HepG2 (cell line): ENCODE data around the gene GAL3ST3. TPM values are rescaled to one million over a fixed set of nuclear protein-coding genes. Genes with fewer than 3 reads are reported as not detected.

Source experiments
- AGO2 ChIP-seq: fragments of 200-400 bp; formaldehyde crosslinking; optimal IDR thresholded peaks from 2 replicates; pipeline ENCODE3; 2017; ENCODE audit warnings: mild to moderate bottlenecking, low read depth, low read length, moderate library complexity
- KDM2A ChIP-seq: sonication (generic); formaldehyde crosslinking; IDR thresholded peaks from 2 replicates; pipeline ENCODE4 v1.4.0; 2020; ENCODE audit warnings: low read depth, missing genetic modification reagents, borderline replicate concordance
- PHF21A ChIP-seq: sonication (generic); formaldehyde crosslinking; IDR thresholded peaks from 2 replicates; pipeline ENCODE4 v1.5.0; 2020; ENCODE audit warnings: mild to moderate bottlenecking, missing genetic modification reagents
- PRDM10 ChIP-seq: sonication (generic); formaldehyde crosslinking; IDR thresholded peaks from 2 replicates; pipeline ENCODE4 v1.4.0; 2020; ENCODE audit warnings: low read depth, missing genetic modification reagents
- REL ChIP-seq: sonication (generic); formaldehyde crosslinking; conservative IDR thresholded peaks from 2 replicates; pipeline ENCODE4 v1.8.0; 2022; ENCODE audit warnings: mild to moderate bottlenecking, missing genetic modification reagents, moderate library complexity
- SKI ChIP-seq: fragments of 450-650 bp; IDR thresholded peaks from one replicate; pipeline ENCODE4 v1.6.1; 2018; ENCODE audit warnings: mild to moderate bottlenecking; ENCODE audit not compliant: partially characterized antibody
- SMAD9 ChIP-seq: sonication (generic); formaldehyde crosslinking; IDR thresholded peaks from 2 replicates; pipeline ENCODE4 v1.5.1; 2020; ENCODE audit warnings: mild to moderate bottlenecking, missing genetic modification reagents
- STAT5B ChIP-seq: sonication (generic); formaldehyde crosslinking; IDR thresholded peaks from 2 replicates; pipeline ENCODE4 v1.4.0; 2020; ENCODE audit warnings: missing genetic modification reagents
- ZNF143 ChIP-seq: sonication (generic); formaldehyde crosslinking; IDR thresholded peaks from 2 replicates; pipeline ENCODE4 v1.4.0; 2020; ENCODE audit warnings: missing genetic modification reagents
- ZNF253 ChIP-seq: sonication (generic); formaldehyde crosslinking; IDR thresholded peaks from 2 replicates; pipeline ENCODE4 v1.8.0; 2022; ENCODE audit warnings: mild to moderate bottlenecking, missing genetic modification reagents, borderline replicate concordance
- ZNF441 ChIP-seq: sonication (generic); formaldehyde crosslinking; IDR thresholded peaks from 2 replicates; pipeline ENCODE4 v1.7.0; 2021; ENCODE audit warnings: missing genetic modification reagents, borderline replicate concordance
- ZNF749 ChIP-seq: sonication (generic); formaldehyde crosslinking; IDR thresholded peaks from 2 replicates; pipeline ENCODE4 v1.8.0; 2022; ENCODE audit warnings: mild to moderate bottlenecking, missing genetic modification reagents, moderate library complexity, borderline replicate concordance
- ZNF850 ChIP-seq: sonication (generic); formaldehyde crosslinking; conservative IDR thresholded peaks from 2 replicates; pipeline ENCODE4 v1.9.0; 2021; ENCODE audit warnings: mild to moderate bottlenecking, missing genetic modification reagents
- ZSCAN25 ChIP-seq: sonication (generic); formaldehyde crosslinking; IDR thresholded peaks from 2 replicates; pipeline ENCODE4 v1.8.0; 2022; ENCODE audit warnings: mild to moderate bottlenecking, missing genetic modification reagents
- polyA plus RNA-seq, 8 experiments: library from polyadenylated mRNA; depleted of rRNA in 3 of 8; stranded (reverse) in 7 of 8; unstranded in 1 of 8; fragments of >200 nt; fragmentation: Illumina TruSeq in 4 of 8; extraction: Trizol in 4 of 8; gene quantifications; 2 replicates each; pipeline versions ENCODE4 v1.2.1 to v1.2.3, GENCODE V29; 2011 to 2016; ENCODE audit warnings: low read depth in 4 of 8, missing spikeins in 1 of 8, mixed read lengths in 1 of 8; ENCODE audit not compliant: insufficient read depth in 1 of 8
- total RNA-seq, 5 experiments: library from RNA; depleted of rRNA; stranded (reverse); fragments of >200 nt; fragmentation: Illumina TruSeq; extraction: Trizol; gene quantifications; 2 replicates each; pipeline ENCODE4 v1.2.3, GENCODE V29; 2016; ENCODE audit warnings: low read depth in 1 of 5
- TF ChIP-seq, protein P1 (sequence below): sonication (generic); formaldehyde crosslinking; IDR thresholded peaks from 2 replicates; pipeline ENCODE4 v1.4.0; 2020; ENCODE audit warnings: mild to moderate bottlenecking, missing genetic modification reagents
- TF ChIP-seq, protein P2 (sequence below), 2 experiments: sonication (generic) in 1 of 2; formaldehyde crosslinking in 1 of 2; IDR thresholded peaks; 2 replicates each; pipeline versions ENCODE4 v1.4.0 to v1.6.1; 2018 to 2020; ENCODE audit warnings: missing genetic modification reagents in 2 of 2, borderline replicate concordance in 1 of 2, low read depth in 1 of 2, mild to moderate bottlenecking in 1 of 2, missing biosample characterization in 1 of 2

GAL3ST3 gene
- total and polyA plus RNA-seq, 2 of the 13 experiments (the other 11 are each of a cell fraction or from before 2014, with no cell fraction given), result not detected

DNA sequence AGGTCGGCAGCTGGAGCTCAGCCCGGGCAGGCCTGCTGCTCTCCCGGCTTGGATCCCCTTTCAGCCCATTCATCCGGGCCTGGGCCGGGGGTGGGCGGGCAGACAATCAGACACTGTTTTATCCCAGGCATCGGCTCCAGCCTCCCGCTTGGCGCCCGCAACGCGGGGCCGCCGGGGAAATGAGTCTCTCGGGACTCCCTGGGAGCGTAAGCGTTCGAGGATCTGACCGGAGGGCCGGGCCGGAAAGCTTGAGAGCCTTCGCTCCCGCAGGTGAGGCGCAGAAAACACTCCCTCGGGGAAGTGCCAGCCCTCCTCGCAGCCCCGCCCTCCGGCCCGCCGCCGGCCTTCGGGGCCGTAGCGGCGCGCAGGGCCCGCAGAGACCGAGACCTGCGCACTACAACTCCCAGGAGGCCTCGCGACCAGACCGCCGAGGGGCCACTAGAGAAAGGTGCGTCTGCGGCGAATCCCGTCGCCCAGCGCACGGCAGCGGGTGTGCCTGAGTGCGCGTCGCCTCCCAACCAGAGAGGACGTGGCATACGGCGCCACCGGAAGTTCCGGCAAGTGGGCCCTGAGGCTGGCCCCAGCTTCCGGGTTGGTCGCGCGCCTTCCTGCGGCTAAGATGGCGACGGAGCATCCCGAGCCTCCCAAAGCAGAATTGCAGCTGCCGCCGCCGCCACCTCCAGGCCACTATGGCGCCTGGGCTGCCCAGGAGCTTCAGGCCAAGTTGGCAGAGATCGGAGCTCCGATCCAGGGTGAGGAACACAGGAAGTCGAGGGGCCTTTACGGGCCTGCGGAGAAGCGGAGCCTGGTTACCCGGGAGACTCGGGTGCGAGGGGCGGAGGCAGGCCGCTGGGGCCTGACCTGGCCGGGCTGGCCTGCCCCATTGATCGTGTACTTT, 3.1 kb upstream of the GAL3ST3 start, which contains the start of gene SF3B2 (continued):
- TF ChIP-seq PRDM10 (peak; percentile 64; the same call in 1 of the 2 replicates), KDM2A (CRISPR knock-in tag) (peak; percentile 80), SMAD9 (CRISPR knock-in tag) (0 out of 2 replicates have a peak, but pooled peaks have one; percentile 51), SKI (peak; percentile 51), AGO2 (peak; percentile 78), ZNF143 (CRISPR knock-in tag) (peak; percentile 97), STAT5B (CRISPR knock-in tag) (no peak), ZNF253 (no peak), REL (peak; percentile 30; the same call in 1 of the 2 replicates), ZSCAN25 (CRISPR knock-in tag) (peak; percentile 78; the same call in 1 of the 2 replicates), ZNF749 (CRISPR knock-in tag) (0 out of 2 replicates have a peak, but pooled peaks have one; percentile 54), ZNF850 (CRISPR knock-in tag) (peak; percentile 41; the same call in 1 of the 2 replicates), ZNF441 (0 out of 2 replicates have a peak, but pooled peaks have one; percentile 32), PHF21A (CRISPR knock-in tag) (peak; percentile 88)
- TF ChIP-seq, protein P1, sequence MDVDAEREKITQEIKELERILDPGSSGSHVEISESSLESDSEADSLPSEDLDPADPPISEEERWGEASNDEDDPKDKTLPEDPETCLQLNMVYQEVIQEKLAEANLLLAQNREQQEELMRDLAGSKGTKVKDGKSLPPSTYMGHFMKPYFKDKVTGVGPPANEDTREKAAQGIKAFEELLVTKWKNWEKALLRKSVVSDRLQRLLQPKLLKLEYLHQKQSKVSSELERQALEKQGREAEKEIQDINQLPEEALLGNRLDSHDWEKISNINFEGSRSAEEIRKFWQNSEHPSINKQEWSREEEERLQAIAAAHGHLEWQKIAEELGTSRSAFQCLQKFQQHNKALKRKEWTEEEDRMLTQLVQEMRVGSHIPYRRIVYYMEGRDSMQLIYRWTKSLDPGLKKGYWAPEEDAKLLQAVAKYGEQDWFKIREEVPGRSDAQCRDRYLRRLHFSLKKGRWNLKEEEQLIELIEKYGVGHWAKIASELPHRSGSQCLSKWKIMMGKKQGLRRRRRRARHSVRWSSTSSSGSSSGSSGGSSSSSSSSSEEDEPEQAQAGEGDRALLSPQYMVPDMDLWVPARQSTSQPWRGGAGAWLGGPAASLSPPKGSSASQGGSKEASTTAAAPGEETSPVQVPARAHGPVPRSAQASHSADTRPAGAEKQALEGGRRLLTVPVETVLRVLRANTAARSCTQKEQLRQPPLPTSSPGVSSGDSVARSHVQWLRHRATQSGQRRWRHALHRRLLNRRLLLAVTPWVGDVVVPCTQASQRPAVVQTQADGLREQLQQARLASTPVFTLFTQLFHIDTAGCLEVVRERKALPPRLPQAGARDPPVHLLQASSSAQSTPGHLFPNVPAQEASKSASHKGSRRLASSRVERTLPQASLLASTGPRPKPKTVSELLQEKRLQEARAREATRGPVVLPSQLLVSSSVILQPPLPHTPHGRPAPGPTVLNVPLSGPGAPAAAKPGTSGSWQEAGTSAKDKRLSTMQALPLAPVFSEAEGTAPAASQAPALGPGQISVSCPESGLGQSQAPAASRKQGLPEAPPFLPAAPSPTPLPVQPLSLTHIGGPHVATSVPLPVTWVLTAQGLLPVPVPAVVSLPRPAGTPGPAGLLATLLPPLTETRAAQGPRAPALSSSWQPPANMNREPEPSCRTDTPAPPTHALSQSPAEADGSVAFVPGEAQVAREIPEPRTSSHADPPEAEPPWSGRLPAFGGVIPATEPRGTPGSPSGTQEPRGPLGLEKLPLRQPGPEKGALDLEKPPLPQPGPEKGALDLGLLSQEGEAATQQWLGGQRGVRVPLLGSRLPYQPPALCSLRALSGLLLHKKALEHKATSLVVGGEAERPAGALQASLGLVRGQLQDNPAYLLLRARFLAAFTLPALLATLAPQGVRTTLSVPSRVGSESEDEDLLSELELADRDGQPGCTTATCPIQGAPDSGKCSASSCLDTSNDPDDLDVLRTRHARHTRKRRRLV, result peak; percentile 47; the same call in 1 of the 2 replicates
- TF ChIP-seq, protein P2, sequence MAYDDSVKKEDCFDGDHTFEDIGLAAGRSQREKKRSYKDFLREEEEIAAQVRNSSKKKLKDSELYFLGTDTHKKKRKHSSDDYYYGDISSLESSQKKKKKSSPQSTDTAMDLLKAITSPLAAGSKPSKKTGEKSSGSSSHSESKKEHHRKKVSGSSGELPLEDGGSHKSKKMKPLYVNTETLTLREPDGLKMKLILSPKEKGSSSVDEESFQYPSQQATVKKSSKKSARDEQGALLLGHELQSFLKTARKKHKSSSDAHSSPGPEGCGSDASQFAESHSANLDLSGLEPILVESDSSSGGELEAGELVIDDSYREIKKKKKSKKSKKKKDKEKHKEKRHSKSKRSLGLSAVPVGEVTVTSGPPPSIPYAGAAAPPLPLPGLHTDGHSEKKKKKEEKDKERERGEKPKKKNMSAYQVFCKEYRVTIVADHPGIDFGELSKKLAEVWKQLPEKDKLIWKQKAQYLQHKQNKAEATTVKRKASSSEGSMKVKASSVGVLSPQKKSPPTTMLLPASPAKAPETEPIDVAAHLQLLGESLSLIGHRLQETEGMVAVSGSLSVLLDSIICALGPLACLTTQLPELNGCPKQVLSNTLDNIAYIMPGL (CRISPR knock-in tag; IDR thresholded peaks at IDR 0.05; ENCODE audit: borderline replicate concordance in 1 of 2, low read depth in 1 of 2), result peak; percentile 84 to 90; a peak in 3 of 4 replicates
